H9 (cell line): ENCODE measurements around the gene PRR7. TPM values are rescaled to one million over a fixed set of nuclear protein-coding genes. Genes with fewer than 3 reads are reported as not detected.

Experiments used
- DNase-seq: peaks from one replicate; pipeline ENCODE4 v3.0.0-alpha.2; 2017
- H2AFZ ChIP-seq: one replicate; pipeline ENCODE4 v1.6.1; 2013; ENCODE audit warnings: mild to moderate bottlenecking, low read length, control low read depth, moderate library complexity
- H2AK5ac ChIP-seq: 2 replicates; pipeline ENCODE4 v1.6.1; 2013; ENCODE audit warnings: low read length, control low read depth, mixed read lengths; ENCODE audit not compliant: insufficient read length
- H2BK120ac ChIP-seq: one replicate; pipeline ENCODE4 v1.6.1; 2013; ENCODE audit warnings: low read depth, mild to moderate bottlenecking, low read length, control low read depth, inconsistent platforms; ENCODE audit not compliant: poor library complexity, severe bottlenecking
- H2BK12ac ChIP-seq: 2 replicates; pipeline ENCODE4 v1.6.1; 2013; ENCODE audit warnings: low read length, control low read depth, mixed read lengths, low read depth; ENCODE audit not compliant: insufficient read length
- H2BK15ac ChIP-seq: 2 replicates; pipeline ENCODE4 v1.6.1; 2013; ENCODE audit warnings: low read depth, low read length, control low read depth
- H2BK20ac ChIP-seq: one replicate; pipeline ENCODE4 v1.6.1; 2013; ENCODE audit warnings: low read depth, mild to moderate bottlenecking, low read length, control low read depth, inconsistent platforms; ENCODE audit not compliant: poor library complexity, severe bottlenecking
- H2BK5ac ChIP-seq: 2 replicates; pipeline ENCODE4 v1.6.1; 2013; ENCODE audit warnings: low read length, control low read depth, mixed read lengths; ENCODE audit not compliant: insufficient read length
- H3K14ac ChIP-seq: 2 replicates; pipeline ENCODE4 v1.6.1; 2013; ENCODE audit warnings: low read length, control low read depth; ENCODE audit not compliant: insufficient read depth
- H3K18ac ChIP-seq: 2 replicates; pipeline ENCODE4 v1.6.1; 2013; ENCODE audit warnings: low read depth, mild to moderate bottlenecking, mixed read lengths, low read length, control low read depth; ENCODE audit not compliant: insufficient read length
- H3K23ac ChIP-seq: 2 replicates; pipeline ENCODE4 v1.6.1; 2013; ENCODE audit warnings: low read length, control low read depth, mixed read lengths, low read depth; ENCODE audit not compliant: insufficient read length
- H3K23me2 ChIP-seq: 2 replicates; pipeline ENCODE4 v1.6.1; 2013; ENCODE audit warnings: low read depth, mild to moderate bottlenecking, mixed read lengths, low read length, control low read depth; ENCODE audit not compliant: insufficient read length, poor library complexity, severe bottlenecking
- H3K27ac ChIP-seq: 2 replicates; pipeline ENCODE4 v1.5.1; 2013; ENCODE audit warnings: low read length, control low read depth, mixed read lengths, low read depth; ENCODE audit not compliant: insufficient read length
- H3K27me3 ChIP-seq: 2 replicates; pipeline ENCODE4 v1.6.1; 2013; ENCODE audit warnings: low read length, control low read depth, inconsistent platforms; ENCODE audit not compliant: insufficient read depth
- H3K4ac ChIP-seq: 2 replicates; pipeline ENCODE4 v1.6.1; 2013; ENCODE audit warnings: low read depth, mild to moderate bottlenecking, control low read depth, inconsistent platforms, low read length, moderate library complexity
- H3K4me1 ChIP-seq: 2 replicates; pipeline ENCODE4 v1.6.1; 2013; ENCODE audit warnings: low read length, control low read depth, inconsistent platforms; ENCODE audit not compliant: insufficient read depth
- H3K4me2 ChIP-seq: 2 replicates; pipeline ENCODE4 v1.6.1; 2013; ENCODE audit warnings: low read length, control low read depth, mixed read lengths; ENCODE audit not compliant: insufficient read length, insufficient read depth
- H3K56ac ChIP-seq: 2 replicates; pipeline ENCODE4 v1.6.1; 2013; ENCODE audit warnings: low read depth, mild to moderate bottlenecking, mixed read lengths, low read length, control low read depth; ENCODE audit not compliant: insufficient read length
- H3K79me1 ChIP-seq: 2 replicates; pipeline ENCODE4 v1.6.1; 2013; ENCODE audit warnings: low read depth, mild to moderate bottlenecking, moderate library complexity, low read length, control low read depth, inconsistent platforms; ENCODE audit not compliant: insufficient read depth, poor library complexity, severe bottlenecking
- H3K79me2 ChIP-seq: 2 replicates; pipeline ENCODE4 v1.6.1; 2013; ENCODE audit warnings: low read length, control low read depth, inconsistent platforms; ENCODE audit not compliant: insufficient read depth
- H3K9ac ChIP-seq: 2 replicates; pipeline ENCODE4 v1.6.1; 2013; ENCODE audit warnings: low read length, control low read depth, mixed read lengths; ENCODE audit not compliant: insufficient read length; ENCODE audit errors: extremely low read depth
- H3K9me3 ChIP-seq: one replicate; pipeline ENCODE4 v1.6.1; 2013; ENCODE audit warnings: low read depth, low read length, inconsistent platforms; ENCODE audit not compliant: control insufficient read depth
- H3T11ph ChIP-seq: one replicate; pipeline ENCODE4 v1.6.1; 2013; ENCODE audit warnings: mild to moderate bottlenecking, low read length, control low read depth, inconsistent platforms
- H4K20me1 ChIP-seq: one replicate; pipeline ENCODE4 v1.6.1; 2013; ENCODE audit not compliant: control insufficient read depth, insufficient read length, insufficient read depth
- H4K5ac ChIP-seq: 2 replicates; pipeline ENCODE4 v1.6.1; 2013; ENCODE audit warnings: low read depth, mild to moderate bottlenecking, mixed read lengths, low read length, control low read depth; ENCODE audit not compliant: insufficient read length
- H4K8ac ChIP-seq: replicated peaks from 2 replicates; pipeline ENCODE4 v1.6.1; 2013; ENCODE audit warnings: low read length, control low read depth, mixed read lengths, low read depth; ENCODE audit not compliant: insufficient read length
- H4K91ac ChIP-seq: 2 replicates; pipeline ENCODE4 v1.6.1; 2013; ENCODE audit warnings: low read depth, mild to moderate bottlenecking, moderate library complexity, mixed read lengths, low read length, control low read depth; ENCODE audit not compliant: insufficient read length
- H3K27ac Mint-ChIP-seq, 3 experiments: 2 replicates in 2 of 3; 3 replicates in 1 of 3; pipeline ENCODE4 v1.8.0; 2020 to 2021; ENCODE audit warnings: mixed read lengths in 3 of 3, mild to moderate bottlenecking in 1 of 3, moderate library complexity in 1 of 3
- H3K27me3 Mint-ChIP-seq: 2 replicates; pipeline ENCODE4 v1.8.0; 2021; ENCODE audit warnings: low read depth, mild to moderate bottlenecking, moderate library complexity, mixed read lengths
- H3K36me3 Mint-ChIP-seq, 3 experiments: 2 replicates in 2 of 3; 3 replicates in 1 of 3; pipeline ENCODE4 v1.8.0; 2020 to 2021; ENCODE audit warnings: low read depth in 3 of 3, mixed read lengths in 3 of 3; ENCODE audit not compliant: insufficient read depth in 1 of 3
- H3K4me1 Mint-ChIP-seq, 2 experiments: 2 replicates each; pipeline ENCODE4 v1.8.0; 2020; ENCODE audit warnings: mixed read lengths in 2 of 2
- H3K4me3 Mint-ChIP-seq, 2 experiments: 2 replicates in 1 of 2; 3 replicates in 1 of 2; pipeline ENCODE4 v1.8.0; 2020 to 2021; ENCODE audit warnings: mild to moderate bottlenecking in 2 of 2, mixed read lengths in 2 of 2, moderate library complexity in 1 of 2
- H3K9me3 Mint-ChIP-seq, 2 experiments: 2 replicates in 1 of 2; 3 replicates in 1 of 2; pipeline ENCODE4 v1.8.0; 2020; ENCODE audit warnings: mild to moderate bottlenecking in 2 of 2, mixed read lengths in 2 of 2, moderate library complexity in 1 of 2
- CTCF ChIP-seq: fragments of 200-600 bp; sonication (generic); conservative IDR thresholded peaks from 3 replicates; pipeline ENCODE4 v1.8.0; 2021; ENCODE audit warnings: antibody characterized with exemption, mild to moderate bottlenecking
- WGBS: extraction: QIAGEN DNeasy Blood & Tissue Kit; methylation state at CpG from one replicate; pipeline ENCODE4 v1.1.7; 2013; ENCODE audit warnings: missing lambda C conversion rate, low lambda C conversion rate, mixed read lengths; ENCODE audit not compliant: insufficient read length; ENCODE audit errors: extremely low coverage; 5-methylcytosine and 5-hydroxymethylcytosine counted together
- total RNA-seq: library from RNA; stranded (reverse); gene quantifications from 2 replicates; pipeline ENCODE4 v1.2.1, GENCODE V29; 2021

The PRR7 gene
- total RNA-seq, 1 experiment from 2014 or later: 9.6 TPM

DNA sequence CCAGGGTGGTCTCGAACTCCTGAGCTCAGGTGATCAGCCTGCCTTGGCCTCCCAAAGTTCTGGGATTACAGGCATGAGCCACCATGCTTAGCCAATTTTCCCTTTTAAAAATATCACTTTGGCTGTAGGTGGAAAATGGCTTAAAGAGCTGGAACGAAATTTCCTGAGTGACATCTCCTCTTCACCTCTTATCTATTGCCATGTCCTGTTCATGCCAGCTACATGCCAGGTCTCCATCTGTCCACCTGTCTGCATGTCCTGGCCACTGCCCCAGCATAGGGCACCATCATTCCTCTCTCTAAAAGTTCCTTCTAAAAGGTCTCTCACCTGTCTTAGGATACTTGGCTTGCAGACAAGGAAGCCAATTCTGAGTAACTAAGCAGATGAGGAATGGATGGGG, 22.9 kb upstream of the PRR7 start:
- Histone ChIP-seq H3K23me2 (peaks cover 4% of the 10 kb centered on the region), H2AFZ (no peak overlapping the region), H2AK5ac (no peak overlapping the region), H3K56ac (no peak overlapping the region), H3K27ac (no peak overlapping the region), H3K79me2 (no peaks in the 10 kb centered on the region; the same call in 1 of the 2 replicates), H4K5ac (no peak overlapping the region), H4K91ac (no peak overlapping the region), H3K23ac (no peak overlapping the region), H2BK12ac (no peak overlapping the region), H2BK5ac (no peak overlapping the region), H3K9ac (no peak overlapping the region), H2BK120ac (no peak overlapping the region), H3K4me2 (no peak overlapping the region), H3K27me3 (no peaks in the 10 kb centered on the region), H3K4ac (no peak overlapping the region), H3K79me1 (no peaks in the 10 kb centered on the region), H3K14ac (no peak overlapping the region), H3K18ac (no peak overlapping the region), H2BK20ac (no peak overlapping the region), H2BK15ac (no peak overlapping the region), H3K4me1 (no peaks in the 10 kb centered on the region; the same call in 1 of the 2 replicates), H3T11ph (no peak overlapping the region), H3K9me3 (no peaks in the 10 kb centered on the region), H4K8ac (no peak overlapping the region), H4K20me1 (no peaks in the 10 kb centered on the region)
- WGBS: no CpG with 5 or more reads among the region's 2 CpGs
- peaks cover 5% of the 10 kb centered on the region; the same call in 1 of the 2 replicates for H3K27me3 Mint-ChIP-seq
- no peak overlapping the region for H3K27ac Mint-ChIP-seq
- H3K36me3 Mint-ChIP-seq: peaks cover 0 to 4% (median 0%) of the 10 kb centered on the region in 3 experiments; a peak in 1 of 7 replicates
- DNase-seq: no peak
- H3K4me1 Mint-ChIP-seq: peaks cover 18 to 23% of the 10 kb centered on the region in 2 experiments
- no peak for TF ChIP-seq CTCF
- H3K4me3 Mint-ChIP-seq: no peak overlapping the region
- H3K9me3 Mint-ChIP-seq: no peaks in the 10 kb centered on the region
